Hepatocyte (in vitro differentiated cells): ENCODE data around the gene CATSPER3. TPM values are rescaled to one million over a fixed set of nuclear protein-coding genes. Genes with fewer than 3 reads are reported as not detected.
A peak's percentile ranks its signal among the peaks of the same experiment; 100 is the strongest.

Experiments used
- DNase-seq: peaks from one replicate; pipeline ENCODE4 v3.0.0-alpha.2; 2016; ENCODE audit warnings: low spot score
- H2AFZ ChIP-seq: fragments of 200-600 bp; sonication (generic); 2 replicates; pipeline ENCODE4 v1.6.0; 2016; ENCODE audit warnings: antibody characterized with exemption, mild to moderate bottlenecking
- H3K27ac ChIP-seq: fragments of 200-600 bp; sonication (generic); 2 replicates; pipeline ENCODE4 v1.5.1; 2016; ENCODE audit warnings: mild to moderate bottlenecking
- H3K27me3 ChIP-seq: fragments of 200-600 bp; sonication (generic); 2 replicates; pipeline ENCODE4 v1.6.1; 2016
- H3K36me3 ChIP-seq: fragments of 200-600 bp; sonication (generic); replicated peaks from 2 replicates; pipeline ENCODE4 v1.5.1; 2016; ENCODE audit warnings: low read depth; ENCODE audit not compliant: insufficient read depth
- H3K4me1 ChIP-seq: fragments of 200-600 bp; sonication (generic); 2 replicates; pipeline ENCODE4 v1.5.1; 2016; ENCODE audit warnings: mild to moderate bottlenecking, moderate library complexity; ENCODE audit not compliant: insufficient read depth
- H3K4me2 ChIP-seq: fragments of 200-600 bp; sonication (generic); 2 replicates; pipeline ENCODE4 v1.6.0; 2016
- H3K4me3 ChIP-seq: fragments of 200-600 bp; sonication (generic); 2 replicates; pipeline ENCODE4 v1.5.1; 2016; ENCODE audit warnings: mild to moderate bottlenecking
- H3K79me2 ChIP-seq: fragments of 200-600 bp; sonication (generic); 2 replicates; pipeline ENCODE4 v1.6.0; 2017; ENCODE audit warnings: mild to moderate bottlenecking
- H3K9me2 ChIP-seq: fragments of 200-600 bp; sonication (generic); replicated peaks from 2 replicates; pipeline ENCODE4 v1.6.0; 2017; ENCODE audit warnings: mild to moderate bottlenecking; ENCODE audit not compliant: insufficient read depth
- H3K9me3 ChIP-seq: fragments of 200-600 bp; sonication (generic); 2 replicates; pipeline ENCODE4 v1.5.1; 2016; ENCODE audit warnings: low read depth, mild to moderate bottlenecking
- H4K20me1 ChIP-seq: fragments of 200-600 bp; sonication (generic); 2 replicates; pipeline ENCODE4 v1.6.0; 2016; ENCODE audit warnings: mild to moderate bottlenecking; ENCODE audit not compliant: insufficient read depth, poor library complexity, severe bottlenecking
- EZH2 ChIP-seq: fragments of 200-600 bp; sonication (generic); IDR thresholded peaks from 2 replicates; pipeline ENCODE4 v1.6.1; 2016; ENCODE audit warnings: antibody characterized with exemption, mild to moderate bottlenecking, borderline replicate concordance
- EZH2phosphoT487 ChIP-seq: fragments of 200-600 bp; sonication (generic); IDR thresholded peaks from one replicate; pipeline ENCODE4 v1.6.1; 2018; ENCODE audit warnings: antibody characterized with exemption, mild to moderate bottlenecking, low read depth, moderate library complexity; ENCODE audit not compliant: unreplicated experiment, severe bottlenecking
- WGBS: methylation state at CpG from one replicate; pipeline ENCODE4 v1.1.6; 2016; ENCODE audit warnings: low lambda C conversion rate; ENCODE audit errors: missing lambda C conversion rate; 5-methylcytosine and 5-hydroxymethylcytosine counted together
- polyA plus RNA-seq: library from polyadenylated mRNA; unstranded; fragments of >200 nt; fragmentation: Nextera tagmentation; extraction: Ambion mirVana; gene quantifications from 2 replicates; pipeline ENCODE4 v1.2.1, GENCODE V29; 2016
- total RNA-seq: library from RNA; depleted of rRNA; stranded (reverse); fragments of >200 nt; gene quantifications from 2 replicates; pipeline ENCODE4 v1.2.3, GENCODE V29; 2014
- TF ChIP-seq, protein P1 (sequence below): fragments of 200-600 bp; sonication (generic); IDR thresholded peaks from 2 replicates; pipeline ENCODE4 v1.5.1; 2016; ENCODE audit warnings: antibody characterized with exemption, mild to moderate bottlenecking; ENCODE audit not compliant: poor library complexity

Gene CATSPER3
- total and polyA plus RNA-seq, 2 experiments from 2014 or later = 0.59 TPM; not detected in 1

DNA sequence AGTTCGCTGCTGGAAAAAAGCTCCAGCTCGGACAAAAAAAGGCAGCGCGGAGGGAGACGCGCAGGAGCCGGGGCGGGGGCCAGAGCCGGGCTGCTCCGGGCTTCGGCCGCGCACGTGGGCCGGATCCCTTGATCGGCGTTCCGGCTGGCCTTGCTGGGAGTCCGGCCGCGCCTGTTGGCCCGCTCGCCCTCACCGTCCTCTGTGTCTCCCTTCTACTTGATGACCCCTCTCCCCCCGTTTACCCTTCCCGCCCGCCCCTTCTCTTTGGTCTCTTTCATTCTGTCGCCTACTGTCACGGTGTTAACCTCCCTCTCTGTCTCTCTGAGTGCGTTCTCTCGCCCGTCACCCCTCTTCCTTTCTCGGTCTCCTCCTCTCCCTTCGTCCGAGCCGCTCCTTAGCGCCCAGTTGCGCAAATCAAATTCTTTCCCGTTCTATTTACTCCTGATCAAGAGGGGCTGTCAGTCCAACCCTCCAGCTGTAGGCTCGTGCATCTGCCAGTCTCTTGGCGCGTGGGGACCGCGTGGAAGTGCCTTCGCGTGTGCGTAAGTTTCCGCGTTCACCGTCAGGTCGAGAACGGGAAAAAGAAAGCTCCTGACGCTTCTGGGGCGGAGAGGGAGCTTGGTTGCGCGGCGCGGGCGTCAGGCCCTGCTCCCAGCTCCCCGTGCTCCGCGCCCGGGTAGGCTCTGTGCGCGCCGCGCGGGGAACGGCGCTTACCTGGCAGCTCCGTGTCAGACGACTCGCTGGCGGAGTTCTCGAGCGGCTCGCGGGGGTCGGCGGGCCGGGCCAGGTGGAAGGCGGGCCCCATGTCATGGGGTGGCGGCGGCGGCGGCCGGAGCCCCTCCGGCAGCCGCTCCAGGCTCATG lies 65.5 kb downstream of the CATSPER3 start:
- under 1% methylated on average over 42 of the region's 89 CpGs for WGBS
- Histone ChIP-seq H3K9me3 (no peaks in the 10 kb centered on the region), H3K4me2 (peak overlapping the region; percentile 84), H2AFZ (peak overlapping the region; percentile 26), H3K27me3 (peaks cover 60% of the 10 kb centered on the region), H3K79me2 (peaks cover 84% of the 10 kb centered on the region), H4K20me1 (peaks cover 18% of the 10 kb centered on the region), H3K4me1 (peaks cover 13% of the 10 kb centered on the region), H3K4me3 (peak overlapping the region; percentile 93), H3K9me2 (no peaks in the 10 kb centered on the region), H3K27ac (peak overlapping the region; percentile 97), H3K36me3 (no peaks in the 10 kb centered on the region)
- DNase-seq = peak; percentile 59
- TF ChIP-seq EZH2 (peak; percentile 67), EZH2phosphoT487 (no peak)
- TF ChIP-seq, protein P1, sequence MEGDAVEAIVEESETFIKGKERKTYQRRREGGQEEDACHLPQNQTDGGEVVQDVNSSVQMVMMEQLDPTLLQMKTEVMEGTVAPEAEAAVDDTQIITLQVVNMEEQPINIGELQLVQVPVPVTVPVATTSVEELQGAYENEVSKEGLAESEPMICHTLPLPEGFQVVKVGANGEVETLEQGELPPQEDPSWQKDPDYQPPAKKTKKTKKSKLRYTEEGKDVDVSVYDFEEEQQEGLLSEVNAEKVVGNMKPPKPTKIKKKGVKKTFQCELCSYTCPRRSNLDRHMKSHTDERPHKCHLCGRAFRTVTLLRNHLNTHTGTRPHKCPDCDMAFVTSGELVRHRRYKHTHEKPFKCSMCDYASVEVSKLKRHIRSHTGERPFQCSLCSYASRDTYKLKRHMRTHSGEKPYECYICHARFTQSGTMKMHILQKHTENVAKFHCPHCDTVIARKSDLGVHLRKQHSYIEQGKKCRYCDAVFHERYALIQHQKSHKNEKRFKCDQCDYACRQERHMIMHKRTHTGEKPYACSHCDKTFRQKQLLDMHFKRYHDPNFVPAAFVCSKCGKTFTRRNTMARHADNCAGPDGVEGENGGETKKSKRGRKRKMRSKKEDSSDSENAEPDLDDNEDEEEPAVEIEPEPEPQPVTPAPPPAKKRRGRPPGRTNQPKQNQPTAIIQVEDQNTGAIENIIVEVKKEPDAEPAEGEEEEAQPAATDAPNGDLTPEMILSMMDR = no peak

DNA sequence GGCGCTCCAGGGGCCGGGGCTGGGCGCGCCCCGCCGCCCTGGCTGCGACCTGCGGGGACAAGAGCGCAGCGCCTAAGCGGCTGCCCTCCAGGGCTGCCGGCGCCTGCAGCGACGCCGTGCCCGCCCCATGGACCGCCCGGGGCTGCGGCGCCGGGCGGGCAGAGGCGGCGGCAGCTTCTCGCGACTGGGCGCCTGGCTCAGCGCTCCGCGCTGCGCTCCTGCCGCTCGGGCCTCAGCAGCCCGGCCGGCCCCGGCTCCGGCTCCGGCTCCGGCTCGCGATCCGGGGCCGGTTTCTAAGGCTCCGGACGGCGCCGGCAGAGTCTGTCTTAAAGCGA lies 66.2 kb downstream of the CATSPER3 start, which contains the start of gene PITX1:
PITX1 (minus strand) TSS at position 328 of the 335 bp plus-strand sequence. CDS start 347 bp downstream, outside the sequence.
- Histone ChIP-seq H4K20me1 (peaks cover 18% of the 10 kb centered on the region), H2AFZ (peak within 1 kb of the TSS; percentile 26), H3K27me3 (peaks cover 64% of the 10 kb centered on the region), H3K79me2 (peaks cover 86% of the 10 kb centered on the region), H3K4me2 (peak within 1 kb of the TSS; percentile 84), H3K27ac (peak within 1 kb of the TSS; percentile 97), H3K4me1 (peaks cover 15% of the 10 kb centered on the region), H3K9me2 (no peaks in the 10 kb centered on the region), H3K9me3 (no peaks in the 10 kb centered on the region), H3K4me3 (peak within 1 kb of the TSS; percentile 93), H3K36me3 (no peaks in the 10 kb centered on the region)
- WGBS = under 1% methylated on average over 40 of the region's 49 CpGs
- TF ChIP-seq, protein P1 = no peak
- no peak for TF ChIP-seq EZH2phosphoT487
- no peak for TF ChIP-seq EZH2
- DNase-seq = no peak

DNA sequence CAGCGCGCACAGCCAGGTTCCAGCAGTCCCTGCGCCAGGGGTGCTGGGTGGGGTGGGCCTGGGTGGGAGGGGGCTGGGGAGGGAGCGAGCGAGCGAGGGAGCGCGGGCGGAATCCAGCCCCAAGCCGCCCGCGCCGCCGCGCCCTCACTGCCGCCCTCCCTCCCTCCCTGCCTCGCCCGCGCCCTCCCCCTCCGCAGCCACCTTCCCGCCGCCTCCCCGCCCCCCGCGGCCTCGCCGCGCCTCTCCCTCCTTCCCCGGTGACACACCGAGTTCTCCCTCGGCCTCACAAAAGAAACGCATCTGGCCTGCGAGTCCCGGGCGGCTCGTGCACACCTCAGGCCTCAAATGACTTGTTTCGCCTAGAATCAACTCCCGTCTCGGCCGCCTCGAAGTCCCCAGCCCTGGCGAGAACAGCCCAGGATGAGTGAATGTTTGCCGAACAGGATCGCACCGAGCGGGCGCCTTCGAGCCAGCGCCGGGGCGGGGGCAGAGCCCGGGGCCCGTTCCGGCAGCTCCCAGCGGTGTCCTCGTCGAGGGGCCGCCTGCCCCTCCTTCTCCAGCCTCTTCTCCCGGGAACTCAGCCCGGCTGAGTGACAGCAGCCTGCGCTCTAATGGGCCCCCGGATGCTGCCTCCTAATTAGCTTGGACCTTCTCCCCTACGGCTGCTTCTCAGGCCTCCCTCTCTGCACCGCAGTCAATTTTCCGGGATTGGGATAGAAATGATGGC lies 66.7 kb downstream of the CATSPER3 start:
- H3K36me3 ChIP-seq = no peaks in the 10 kb centered on the region
- no peaks in the 10 kb centered on the region for H3K9me3 ChIP-seq
- H3K79me2 ChIP-seq = peaks cover 86% of the 10 kb centered on the region
- H3K4me3 ChIP-seq = peak overlapping the region; percentile 93
- H3K27me3 ChIP-seq = peaks cover 64% of the 10 kb centered on the region
- peak overlapping the region; percentile 84 for H3K4me2 ChIP-seq
- H2AFZ ChIP-seq = no peak overlapping the region
- H3K4me1 ChIP-seq = peaks cover 21% of the 10 kb centered on the region
- no peaks in the 10 kb centered on the region for H3K9me2 ChIP-seq
- peak overlapping the region; percentile 97 for H3K27ac ChIP-seq
- peak; percentile 92 for DNase-seq
- TF ChIP-seq, protein P1 = no peak
- TF ChIP-seq EZH2 (no peak), EZH2phosphoT487 (no peak)
- 4% methylated on average over 39 of the region's 65 CpGs for WGBS
- H4K20me1 ChIP-seq = peaks cover 18% of the 10 kb centered on the region
